ENCODE data around the gene EFCC1.

GRCh38 chr3:129032716-129033115 lies 31.6 kb downstream of the EFCC1 start:
- no peak for TF ChIP-seq CTCF (IDR thresholded peaks at IDR 0.05)
- no peak for TF ChIP-seq POLR2A (IDR thresholded peaks at IDR 0.05)
